ENCODE data around the gene PDE4D. TPM values are rescaled to one million over a fixed set of nuclear protein-coding genes. Genes with fewer than 3 reads are reported as not detected.
A peak's percentile ranks its signal among the peaks of the same experiment; 100 is the strongest.

The PDE4D gene
- total RNA-seq, 1 donor: 19.9 TPM

GRCh38 chr5:59616413-59616812, 277.1 kb downstream of the PDE4D start:
- no peak for DNase-seq (ENCODE audit: insufficient read length, low spot score, missing footprints)
- H2AFZ ChIP-seq (ENCODE audit: low read length): no peak overlapping the region
- H3K4me2 ChIP-seq (ENCODE audit: insufficient read depth, low read length): no peak overlapping the region

GRCh38 chr5:59615272-59615671, 278.3 kb downstream of the PDE4D start:
- peak overlapping the region; percentile 1 for H3K4me2 ChIP-seq (ENCODE audit: insufficient read depth, low read length)
- H3K36me3 ChIP-seq (ENCODE audit: insufficient read depth, low read length): no peaks in the 10 kb centered on the region
- no peaks in the 10 kb centered on the region for H3K9me3 ChIP-seq (ENCODE audit: low read depth, low read length)
- TF ChIP-seq CTCF (IDR thresholded peaks at IDR 0.05; ENCODE audit: extremely low read depth, low read depth, low read length): no peak
- no peaks in the 10 kb centered on the region for H3K27me3 ChIP-seq (ENCODE audit: insufficient read depth, low read length)
- H2AFZ ChIP-seq (ENCODE audit: low read length): peak overlapping the region; percentile 71
- DNase-seq (ENCODE audit: insufficient read length, low spot score, missing footprints): peak; percentile 63
- no peaks in the 10 kb centered on the region for H4K20me1 ChIP-seq (ENCODE audit: insufficient read depth, low read length)
- H3K4me1 ChIP-seq (ENCODE audit: insufficient read depth, low read length): peaks cover 19% of the 10 kb centered on the region
- no peak overlapping the region for H3K4me3 ChIP-seq (ENCODE audit: insufficient read depth, low read length)
- no peak overlapping the region for H3K27ac ChIP-seq (ENCODE audit: low read depth, low read length)
- no peaks in the 10 kb centered on the region for H3K79me2 ChIP-seq (ENCODE audit: insufficient read depth, low read length)

More at GRCh38 chr5:59616413-59616812, 277.1 kb downstream of the PDE4D start:
- Histone ChIP-seq H3K27ac (ENCODE audit: low read depth, low read length) (no peak overlapping the region), H3K4me3 (ENCODE audit: insufficient read depth, low read length) (no peak overlapping the region), H3K36me3 (ENCODE audit: insufficient read depth, low read length) (no peaks in the 10 kb centered on the region), H3K27me3 (ENCODE audit: insufficient read depth, low read length) (no peaks in the 10 kb centered on the region), H3K79me2 (ENCODE audit: insufficient read depth, low read length) (no peaks in the 10 kb centered on the region), H3K4me1 (ENCODE audit: insufficient read depth, low read length) (peaks cover 20% of the 10 kb centered on the region), H4K20me1 (ENCODE audit: insufficient read depth, low read length) (no peaks in the 10 kb centered on the region), H3K9me3 (ENCODE audit: low read depth, low read length) (no peaks in the 10 kb centered on the region)
- TF ChIP-seq CTCF (IDR thresholded peaks at IDR 0.05; ENCODE audit: extremely low read depth, low read depth, low read length): no peak

- H4K20me1 ChIP-seq (ENCODE audit: insufficient read depth, low read length): no peaks in the 10 kb centered on the region
- no peak for TF ChIP-seq CTCF (IDR thresholded peaks at IDR 0.05; ENCODE audit: extremely low read depth, low read depth, low read length)
These were observed 283.8 kb downstream of the PDE4D start for GRCh38 chr5:59609501-59610265.

GRCh38 chr5:59608745-59609144, 284.8 kb downstream of the PDE4D start:
- Histone ChIP-seq H4K20me1 (ENCODE audit: insufficient read depth, low read length) (no peaks in the 10 kb centered on the region), H3K4me2 (ENCODE audit: insufficient read depth, low read length) (no peak overlapping the region)
- DNase-seq (ENCODE audit: insufficient read length, low spot score, missing footprints): no peak

More at GRCh38 chr5:59609501-59610265, 283.8 kb downstream of the PDE4D start:
- Histone ChIP-seq H3K4me3 (ENCODE audit: insufficient read depth, low read length) (no peak overlapping the region), H2AFZ (ENCODE audit: low read length) (no peak overlapping the region), H3K79me2 (ENCODE audit: insufficient read depth, low read length) (no peaks in the 10 kb centered on the region), H3K4me2 (ENCODE audit: insufficient read depth, low read length) (no peak overlapping the region), H3K27me3 (ENCODE audit: insufficient read depth, low read length) (no peaks in the 10 kb centered on the region), H3K9me3 (ENCODE audit: low read depth, low read length) (no peaks in the 10 kb centered on the region), H3K36me3 (ENCODE audit: insufficient read depth, low read length) (no peaks in the 10 kb centered on the region), H3K4me1 (ENCODE audit: insufficient read depth, low read length) (peaks cover 11% of the 10 kb centered on the region), H3K27ac (ENCODE audit: low read depth, low read length) (no peak overlapping the region)
- no peak for DNase-seq (ENCODE audit: insufficient read length, low spot score, missing footprints)

More at GRCh38 chr5:59608745-59609144, 284.8 kb downstream of the PDE4D start:
- no peaks in the 10 kb centered on the region for H3K9me3 ChIP-seq (ENCODE audit: low read depth, low read length)
- no peak overlapping the region for H3K4me3 ChIP-seq (ENCODE audit: insufficient read depth, low read length)
- H3K79me2 ChIP-seq (ENCODE audit: insufficient read depth, low read length): no peaks in the 10 kb centered on the region
- no peak overlapping the region for H2AFZ ChIP-seq (ENCODE audit: low read length)
- H3K4me1 ChIP-seq (ENCODE audit: insufficient read depth, low read length): peaks cover 11% of the 10 kb centered on the region
- H3K27ac ChIP-seq (ENCODE audit: low read depth, low read length): no peak overlapping the region
- no peaks in the 10 kb centered on the region for H3K36me3 ChIP-seq (ENCODE audit: insufficient read depth, low read length)
- H3K27me3 ChIP-seq (ENCODE audit: insufficient read depth, low read length): no peaks in the 10 kb centered on the region
- no peak for TF ChIP-seq CTCF (IDR thresholded peaks at IDR 0.05; ENCODE audit: extremely low read depth, low read depth, low read length)

All from osteoblast (primary cell).